ENCODE results near the gene WDR86.

The WDR86 gene

GRCh38 chr7:151379534-151380198 lies 30.2 kb downstream of the WDR86 start:
- Histone ChIP-seq H3K4me3 (ENCODE audit: low read depth, low read length) (no peak overlapping the region), H3K36me3 (ENCODE audit: control insufficient read depth, insufficient read depth, low read length) (peaks cover 34% of the 10 kb centered on the region), H3K27me3 (ENCODE audit: control insufficient read depth, insufficient read depth, low read length) (peaks cover 40% of the 10 kb centered on the region), H3K27ac (ENCODE audit: low read depth, low read length) (no peak overlapping the region), H3K9ac (ENCODE audit: low read length) (no peak overlapping the region), H3K9me3 (ENCODE audit: control insufficient read depth, insufficient read depth, low read depth, low read length) (no peaks in the 10 kb centered on the region), H3K4me1 (ENCODE audit: control insufficient read depth, insufficient read depth, low read length) (peaks cover 22% of the 10 kb centered on the region)

- Histone ChIP-seq H3K4me3 (ENCODE audit: low read depth, low read length) (no peak overlapping the region), H3K27me3 (ENCODE audit: control insufficient read depth, insufficient read depth, low read length) (peaks cover 35% of the 10 kb centered on the region), H3K4me1 (ENCODE audit: control insufficient read depth, insufficient read depth, low read length) (peaks cover 22% of the 10 kb centered on the region), H3K36me3 (ENCODE audit: control insufficient read depth, insufficient read depth, low read length) (peaks cover 34% of the 10 kb centered on the region), H3K9me3 (ENCODE audit: control insufficient read depth, insufficient read depth, low read depth, low read length) (no peaks in the 10 kb centered on the region), H3K27ac (ENCODE audit: low read depth, low read length) (no peak overlapping the region), H3K9ac (ENCODE audit: low read length) (no peak overlapping the region)
Measured at GRCh38 chr7:151379193-151379520, 30.7 kb downstream of the WDR86 start.

GRCh38 chr7:151378496-151379192 lies 31.2 kb downstream of the WDR86 start:
- Histone ChIP-seq H3K27me3 (ENCODE audit: control insufficient read depth, insufficient read depth, low read length) (peaks cover 29% of the 10 kb centered on the region), H3K27ac (ENCODE audit: low read depth, low read length) (no peak overlapping the region), H3K9ac (ENCODE audit: low read length) (no peak overlapping the region), H3K4me1 (ENCODE audit: control insufficient read depth, insufficient read depth, low read length) (peaks cover 22% of the 10 kb centered on the region), H3K4me3 (ENCODE audit: low read depth, low read length) (no peak overlapping the region), H3K9me3 (ENCODE audit: control insufficient read depth, insufficient read depth, low read depth, low read length) (no peaks in the 10 kb centered on the region), H3K36me3 (ENCODE audit: control insufficient read depth, insufficient read depth, low read length) (peaks cover 34% of the 10 kb centered on the region)

GRCh38 chr7:151378011-151378410 lies 31.8 kb downstream of the WDR86 start:
- Histone ChIP-seq H3K27ac (ENCODE audit: low read depth, low read length) (no peak overlapping the region), H3K4me1 (ENCODE audit: control insufficient read depth, insufficient read depth, low read length) (peaks cover 28% of the 10 kb centered on the region), H3K9ac (ENCODE audit: low read length) (no peak overlapping the region), H3K36me3 (ENCODE audit: control insufficient read depth, insufficient read depth, low read length) (peaks cover 34% of the 10 kb centered on the region), H3K9me3 (ENCODE audit: control insufficient read depth, insufficient read depth, low read depth, low read length) (no peaks in the 10 kb centered on the region), H3K27me3 (ENCODE audit: control insufficient read depth, insufficient read depth, low read length) (peaks cover 23% of the 10 kb centered on the region), H3K4me3 (ENCODE audit: low read depth, low read length) (no peak overlapping the region)

- no peaks in the 10 kb centered on the region for H3K9me3 ChIP-seq (ENCODE audit: control insufficient read depth, insufficient read depth, low read depth, low read length)
- peaks cover 34% of the 10 kb centered on the region for H3K36me3 ChIP-seq (ENCODE audit: control insufficient read depth, insufficient read depth, low read length)
- no peak overlapping the region for H3K9ac ChIP-seq (ENCODE audit: low read length)
- H3K27me3 ChIP-seq (ENCODE audit: control insufficient read depth, insufficient read depth, low read length) = peaks cover 17% of the 10 kb centered on the region
- no peak overlapping the region for H3K4me3 ChIP-seq (ENCODE audit: low read depth, low read length)
- H3K4me1 ChIP-seq (ENCODE audit: control insufficient read depth, insufficient read depth, low read length) = peaks cover 32% of the 10 kb centered on the region
- H3K27ac ChIP-seq (ENCODE audit: low read depth, low read length) = no peak overlapping the region
Measured at GRCh38 chr7:151377406-151377805, 32.4 kb downstream of the WDR86 start.

GRCh38 chr7:151376218-151376902 lies 33.5 kb downstream of the WDR86 start:
- Histone ChIP-seq H3K36me3 (ENCODE audit: control insufficient read depth, insufficient read depth, low read length) (peaks cover 34% of the 10 kb centered on the region), H3K4me3 (ENCODE audit: low read depth, low read length) (no peak overlapping the region), H3K27me3 (ENCODE audit: control insufficient read depth, insufficient read depth, low read length) (peaks cover 7% of the 10 kb centered on the region), H3K4me1 (ENCODE audit: control insufficient read depth, insufficient read depth, low read length) (peaks cover 24% of the 10 kb centered on the region), H3K27ac (ENCODE audit: low read depth, low read length) (no peak overlapping the region), H3K9me3 (ENCODE audit: control insufficient read depth, insufficient read depth, low read depth, low read length) (no peaks in the 10 kb centered on the region), H3K9ac (ENCODE audit: low read length) (no peak overlapping the region)

- H3K9me3 ChIP-seq (ENCODE audit: control insufficient read depth, insufficient read depth, low read depth, low read length) = no peaks in the 10 kb centered on the region
- H3K36me3 ChIP-seq (ENCODE audit: control insufficient read depth, insufficient read depth, low read length) = peaks cover 34% of the 10 kb centered on the region
- no peak overlapping the region for H3K9ac ChIP-seq (ENCODE audit: low read length)
Measured at GRCh38 chr7:151375530-151376217, 34.2 kb downstream of the WDR86 start.

GRCh38 chr7:151374726-151375125 lies 35.1 kb downstream of the WDR86 start:
- H3K36me3 ChIP-seq (ENCODE audit: control insufficient read depth, insufficient read depth, low read length) = peaks cover 35% of the 10 kb centered on the region
- H3K27me3 ChIP-seq (ENCODE audit: control insufficient read depth, insufficient read depth, low read length) = no peaks in the 10 kb centered on the region
- no peak overlapping the region for H3K9ac ChIP-seq (ENCODE audit: low read length)

More at GRCh38 chr7:151375530-151376217, 34.2 kb downstream of the WDR86 start:
- Histone ChIP-seq H3K4me3 (ENCODE audit: low read depth, low read length) (no peak overlapping the region), H3K27me3 (ENCODE audit: control insufficient read depth, insufficient read depth, low read length) (0 out of 2 replicates have a peak, but pooled peaks cover under 1% of the 10 kb centered on the region), H3K4me1 (ENCODE audit: control insufficient read depth, insufficient read depth, low read length) (peaks cover 19% of the 10 kb centered on the region), H3K27ac (ENCODE audit: low read depth, low read length) (no peak overlapping the region)

GRCh38 chr7:151374139-151374538 lies 35.7 kb downstream of the WDR86 start:
- Histone ChIP-seq H3K9me3 (ENCODE audit: control insufficient read depth, insufficient read depth, low read depth, low read length) (no peaks in the 10 kb centered on the region), H3K27ac (ENCODE audit: low read depth, low read length) (no peak overlapping the region), H3K9ac (ENCODE audit: low read length) (no peak overlapping the region), H3K36me3 (ENCODE audit: control insufficient read depth, insufficient read depth, low read length) (peaks cover 37% of the 10 kb centered on the region), H3K27me3 (ENCODE audit: control insufficient read depth, insufficient read depth, low read length) (no peaks in the 10 kb centered on the region), H3K4me3 (ENCODE audit: low read depth, low read length) (no peak overlapping the region), H3K4me1 (ENCODE audit: control insufficient read depth, insufficient read depth, low read length) (peaks cover 14% of the 10 kb centered on the region)

More at GRCh38 chr7:151374726-151375125, 35.1 kb downstream of the WDR86 start:
- Histone ChIP-seq H3K27ac (ENCODE audit: low read depth, low read length) (no peak overlapping the region), H3K9me3 (ENCODE audit: control insufficient read depth, insufficient read depth, low read depth, low read length) (no peaks in the 10 kb centered on the region), H3K4me1 (ENCODE audit: control insufficient read depth, insufficient read depth, low read length) (peaks cover 14% of the 10 kb centered on the region), H3K4me3 (ENCODE audit: low read depth, low read length) (no peak overlapping the region)

GRCh38 chr7:151373599-151373998 lies 36.2 kb downstream of the WDR86 start:
- peaks cover 14% of the 10 kb centered on the region for H3K4me1 ChIP-seq (ENCODE audit: control insufficient read depth, insufficient read depth, low read length)
- H3K27me3 ChIP-seq (ENCODE audit: control insufficient read depth, insufficient read depth, low read length) = no peaks in the 10 kb centered on the region
- no peak overlapping the region for H3K4me3 ChIP-seq (ENCODE audit: low read depth, low read length)
- no peak overlapping the region for H3K27ac ChIP-seq (ENCODE audit: low read depth, low read length)
- H3K36me3 ChIP-seq (ENCODE audit: control insufficient read depth, insufficient read depth, low read length) = peaks cover 35% of the 10 kb centered on the region
- H3K9ac ChIP-seq (ENCODE audit: low read length) = no peak overlapping the region
- no peaks in the 10 kb centered on the region for H3K9me3 ChIP-seq (ENCODE audit: control insufficient read depth, insufficient read depth, low read depth, low read length)
